GM21526 (cell line): Measurements from ENCODE around the gene PILRB.
"Not testable (repeated sequence)": the region's sequence is repeated elsewhere in the genome, so short reads cannot be mapped to it uniquely, and the experiment has no call there.

Source experiments
- ATAC-seq: cut with Tn5 transposase; IDR thresholded peaks from one replicate; pipeline ENCODE4 v1.9.1; 2021; ENCODE audit warnings: moderate library complexity; ENCODE audit not compliant: unreplicated experiment, low FRiP score

The PILRB gene

GRCh38 chr7:100353685-100354330 lies 4.1 kb upstream of the PILRB start:
- no peak for ATAC-seq

DNA sequence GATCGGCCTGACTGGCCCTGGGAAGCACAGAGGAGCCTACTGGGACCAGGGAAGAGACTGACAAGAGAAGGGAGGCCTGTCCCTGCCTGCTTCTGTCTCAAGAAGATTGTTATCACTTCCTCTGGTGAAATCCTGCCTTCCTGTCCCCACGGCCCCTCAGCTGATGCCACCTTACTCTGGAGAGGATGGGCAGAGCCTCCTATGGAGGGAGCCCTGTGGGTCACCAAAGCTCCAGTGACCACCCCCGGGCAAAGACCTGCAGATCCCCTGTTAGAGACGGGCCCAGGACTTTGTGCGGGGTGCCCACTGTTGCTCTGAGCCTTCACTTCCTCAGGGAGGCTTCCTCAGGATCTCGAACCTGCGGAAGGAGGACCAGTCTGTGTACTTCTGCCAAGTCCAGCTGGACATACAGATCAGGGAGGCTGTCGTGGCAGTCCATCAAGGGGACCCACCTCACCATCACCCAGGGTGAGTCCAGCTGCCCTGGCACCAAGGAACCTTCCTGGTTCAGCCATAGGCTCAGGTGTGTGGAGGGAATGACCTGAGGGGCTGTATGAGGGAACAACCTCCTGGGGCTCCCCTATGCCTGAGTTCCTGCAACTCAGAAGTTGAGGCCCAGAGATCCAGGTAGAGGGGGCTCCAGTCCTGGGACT lies 1.4 kb upstream of the PILRB start:
- ATAC-seq: no peak

DNA sequence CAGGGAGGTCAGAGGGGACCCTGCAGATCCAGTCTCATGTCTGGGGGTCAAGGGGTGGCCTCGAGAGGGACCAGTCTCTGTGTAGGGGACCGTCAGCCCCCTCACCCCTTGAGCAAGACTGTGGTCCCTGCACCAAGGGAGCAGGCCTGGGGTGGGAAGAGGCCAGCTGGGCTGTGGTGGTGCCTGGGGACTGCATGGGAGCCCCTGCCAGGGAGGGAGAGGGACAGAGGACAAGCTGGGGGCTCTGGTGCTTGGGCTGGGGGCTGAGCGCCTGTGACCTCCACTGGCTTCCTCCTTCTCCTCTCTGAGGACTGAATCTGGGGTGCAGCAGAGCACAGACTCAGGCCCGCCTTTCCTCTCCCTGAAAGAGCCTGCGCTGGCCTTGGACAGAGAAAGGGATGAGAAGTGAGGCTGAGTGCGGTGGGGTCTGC lies 771 bp upstream of the PILRB start:
- ATAC-seq: no peak

- no peak for ATAC-seq
These were observed 918 bp downstream of the PILRB start for GRCh38 chr7:100358857-100359212.

DNA sequence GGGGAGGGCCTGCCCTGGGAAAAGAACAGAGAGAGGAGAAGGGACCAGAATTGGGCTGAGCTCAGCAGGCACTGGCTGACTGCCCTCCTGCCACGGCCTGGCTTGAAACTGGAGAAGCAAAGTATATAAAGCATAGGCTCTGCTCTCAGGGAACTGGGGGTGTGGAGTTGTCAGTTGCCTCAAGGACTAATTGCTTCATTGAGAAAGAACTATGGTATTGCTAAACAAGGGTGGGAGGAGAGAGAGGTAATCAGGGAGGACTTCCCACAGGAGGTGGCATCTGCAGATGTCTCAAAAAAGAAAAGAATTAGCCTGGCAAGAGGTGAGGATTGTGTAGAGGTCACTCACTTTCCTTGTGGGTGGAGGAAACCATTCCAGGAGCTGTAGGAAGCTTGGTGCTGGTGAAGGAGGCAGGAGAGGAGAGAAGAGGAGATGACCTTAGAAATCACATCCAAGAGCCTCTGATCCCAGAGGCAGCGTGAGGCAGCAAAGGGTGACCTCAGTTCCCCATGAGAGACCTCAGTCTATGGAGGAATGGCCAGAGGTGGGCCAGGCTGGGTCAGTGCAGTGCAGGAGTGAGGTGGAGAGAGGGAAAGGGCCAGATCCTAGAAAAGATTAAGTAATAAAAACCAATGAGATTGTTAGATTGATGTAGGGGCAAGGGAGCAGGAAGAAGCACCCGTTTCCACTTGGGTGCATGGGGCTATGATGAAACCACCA lies 2.4 kb downstream of the PILRB start:
- no peak for ATAC-seq

DNA sequence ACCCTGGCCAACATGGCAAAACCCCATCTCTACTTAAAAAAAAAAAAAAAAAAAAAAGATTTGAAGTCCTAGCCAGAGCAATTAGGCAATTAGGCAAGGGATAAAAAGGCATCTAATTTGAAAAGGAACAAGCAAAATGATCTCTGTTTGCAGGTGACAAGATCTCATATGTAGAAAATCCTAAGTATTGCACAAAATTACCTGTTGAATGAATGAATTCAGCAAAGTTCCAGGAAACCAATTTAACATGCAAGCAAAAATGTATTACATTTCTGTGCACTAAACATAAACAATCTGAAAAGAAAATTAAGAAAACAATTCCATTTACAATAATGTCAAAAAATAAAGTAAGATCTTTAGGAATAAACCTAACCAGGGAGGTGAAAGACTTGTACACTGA lies 5.2 kb downstream of the PILRB start:
- no peak for ATAC-seq

DNA sequence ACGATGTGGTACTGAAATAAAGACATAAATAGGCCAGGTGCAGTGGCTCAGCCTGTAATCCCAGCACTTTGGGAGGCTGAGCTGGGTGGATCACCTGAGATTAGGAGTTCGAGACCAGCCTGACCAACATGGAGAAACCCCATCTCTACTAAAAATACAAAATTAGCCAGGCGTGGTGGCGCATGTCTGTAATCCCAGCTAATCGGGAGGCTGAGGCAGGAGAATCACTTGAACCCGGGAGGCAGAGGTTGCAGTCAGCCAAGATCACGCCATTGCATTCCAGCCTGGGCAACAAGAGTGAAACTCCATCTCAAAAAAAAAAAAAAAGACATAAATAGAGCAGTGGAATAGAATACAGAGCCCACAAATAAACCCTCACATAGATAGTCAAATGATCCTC lies 5.9 kb downstream of the PILRB start:
- ATAC-seq: not testable (repeated sequence)

- no peak for ATAC-seq
These were observed 6.6 kb downstream of the PILRB start for GRCh38 chr7:100364480-100364879.

GRCh38 chr7:100365998-100366367 lies 8.1 kb downstream of the PILRB start:
- ATAC-seq: not testable (repeated sequence)

DNA sequence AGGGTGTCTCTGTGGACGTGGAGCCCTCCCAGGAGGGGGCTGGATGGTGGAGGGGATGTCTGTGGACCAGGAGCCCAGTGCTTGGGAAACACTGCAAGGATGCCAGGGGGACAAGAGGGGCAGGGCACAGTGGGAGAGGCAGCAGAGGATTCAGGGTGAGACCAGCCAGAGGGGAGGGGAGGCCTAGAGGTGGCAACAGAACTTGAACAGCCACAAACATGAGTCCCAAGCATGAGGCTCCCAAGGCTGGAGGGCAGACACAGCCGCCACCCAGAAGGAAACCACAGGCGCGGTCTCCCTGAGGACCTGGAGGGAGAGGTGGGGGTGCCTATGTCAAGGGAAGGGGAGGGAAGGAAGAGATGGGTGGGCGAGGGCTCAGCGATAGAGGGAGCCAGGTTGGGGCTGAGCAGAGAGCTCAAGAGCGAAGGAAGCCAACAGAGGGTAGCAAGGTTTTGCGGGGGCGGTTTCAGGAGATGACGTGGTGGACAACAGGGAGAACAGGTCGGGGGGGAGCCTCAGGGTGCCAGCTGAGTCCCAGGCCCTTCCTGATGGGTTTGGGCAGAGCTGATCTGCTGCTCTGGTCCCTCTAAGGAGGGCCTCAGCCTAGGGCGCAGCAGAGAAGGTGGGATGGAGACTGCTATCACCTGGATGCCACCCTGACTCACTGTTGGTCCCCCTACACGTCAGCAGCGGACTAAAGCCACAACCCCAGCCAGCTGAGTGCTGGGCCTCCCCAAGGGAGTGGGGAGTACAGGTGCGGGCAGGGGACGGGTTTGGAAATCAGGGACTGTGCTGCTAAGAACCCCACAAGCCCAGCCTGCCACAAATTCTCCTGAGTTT lies 8.7 kb downstream of the PILRB start:
- no peak for ATAC-seq

GRCh38 chr7:100367251-100367620 lies 9.3 kb downstream of the PILRB start:
- no peak for ATAC-seq

GRCh38 chr7:100367676-100368613 lies 10.0 kb downstream of the PILRB start:
- ATAC-seq: no peak

GRCh38 chr7:100369105-100369504 lies 11.2 kb downstream of the PILRB start:
- peak; percentile 46 for ATAC-seq

- ATAC-seq: no peak
These were observed 12.4 kb downstream of the PILRB start for GRCh38 chr7:100370303-100370702.

DNA sequence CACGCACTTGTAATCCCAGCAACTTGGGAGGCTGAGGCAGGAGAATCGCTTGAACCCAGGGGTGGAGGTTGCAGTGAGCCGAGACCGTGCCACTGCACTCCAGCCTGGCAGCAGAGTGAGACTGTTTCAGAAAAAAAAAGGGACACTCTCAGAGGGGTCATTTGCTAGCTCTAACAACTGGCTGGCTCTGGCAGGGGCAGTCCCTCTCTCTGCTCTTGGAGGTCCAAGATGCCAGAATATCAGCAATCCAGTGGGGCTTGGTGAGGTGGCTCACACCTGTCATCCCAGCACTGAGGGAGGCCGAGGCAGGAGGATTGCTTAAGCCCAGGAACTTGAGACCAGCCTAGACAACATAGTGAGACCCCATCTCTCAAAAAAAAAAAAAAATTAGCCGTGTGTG lies 12.8 kb downstream of the PILRB start:
- ATAC-seq: no peak

- ATAC-seq: no peak
These were observed 13.7 kb downstream of the PILRB start for GRCh38 chr7:100371561-100372171.

DNA sequence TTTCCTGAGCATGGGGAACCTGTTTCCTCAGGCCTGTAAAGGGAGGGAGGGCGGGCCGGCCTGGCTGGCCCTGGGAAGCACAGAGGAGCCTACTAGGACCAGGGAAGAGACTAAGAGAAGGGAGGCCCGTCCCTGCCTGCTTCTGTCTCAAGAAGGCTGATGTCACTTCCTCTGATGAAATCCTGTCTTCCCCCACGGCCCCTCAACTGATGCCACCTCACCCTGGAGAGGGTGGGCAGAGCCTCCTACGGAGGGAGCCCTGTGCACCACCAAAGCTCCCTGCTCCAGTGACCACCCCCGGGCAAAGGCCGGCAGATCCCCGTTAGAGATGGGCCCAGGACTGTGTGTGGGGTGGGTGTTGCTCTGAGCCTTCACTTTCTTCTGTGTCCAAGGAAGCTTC lies 14.3 kb downstream of the PILRB start:
- ATAC-seq: no peak

- no peak for ATAC-seq
These were observed 14.8 kb downstream of the PILRB start for GRCh38 chr7:100372694-100373093.

GRCh38 chr7:100373261-100373831 lies 15.4 kb downstream of the PILRB start, which contains the start of gene PILRA:
TSS of gene PILRA (plus strand) at chr7:100373487. CDS start at chr7:100373657, 170 bp downstream.
- no peak for ATAC-seq
